NB4 (cell line): ENCODE data around the gene SRSF2.

Source experiments
- POLR2A ChIP-seq: IDR thresholded peaks from 2 replicates; pipeline ENCODE4 v1.6.1; 2011; ENCODE audit warnings: mild to moderate bottlenecking; ENCODE audit not compliant: insufficient read length; ENCODE audit errors: extremely low read depth
- TF ChIP-seq, protein P1 (sequence below): IDR thresholded peaks from one replicate; pipeline ENCODE4 v1.5.1; 2012; ENCODE audit warnings: low read depth, low read length
- TF ChIP-seq, protein P2 (sequence below): IDR thresholded peaks from 2 replicates; pipeline ENCODE4 v1.6.1; 2011; ENCODE audit warnings: low read depth, low read length

DNA sequence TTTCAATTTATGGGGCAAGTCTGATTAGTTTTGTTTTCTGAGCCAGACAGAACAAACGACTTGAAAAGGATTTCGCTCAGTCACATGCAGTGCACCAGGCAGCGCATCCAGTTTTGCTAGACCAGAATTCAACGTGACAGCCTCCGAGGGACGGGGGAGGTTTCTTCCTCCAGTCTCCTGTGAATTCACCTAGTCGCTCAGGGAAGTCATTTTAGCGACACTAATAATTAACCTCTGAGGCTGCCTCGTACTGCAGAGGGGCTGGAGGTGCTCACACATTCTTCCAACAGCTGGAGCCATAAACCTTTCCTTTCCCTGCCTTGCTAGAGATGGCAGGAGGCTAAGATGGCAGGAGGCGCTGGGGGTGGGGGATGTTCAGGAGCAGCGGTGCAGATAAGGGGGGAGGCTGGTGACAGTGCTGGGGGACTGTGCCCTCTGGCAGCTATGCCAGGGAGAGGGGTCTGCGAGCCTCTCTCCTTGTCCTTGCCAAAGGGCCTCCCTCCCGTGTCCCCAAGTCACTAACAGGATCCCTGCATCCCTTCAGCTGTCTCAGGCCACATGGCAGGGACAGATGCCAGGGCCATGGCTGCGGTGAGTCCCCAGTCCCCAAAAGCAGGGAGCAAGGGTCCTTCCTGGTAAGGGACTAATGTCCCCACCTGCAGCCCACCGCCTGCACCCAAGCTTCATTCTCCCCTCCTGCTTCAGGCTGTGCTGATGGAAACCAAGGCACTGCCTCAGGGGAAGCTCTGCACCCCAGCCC, 50.4 kb downstream of the SRSF2 start:
- TF ChIP-seq, protein P1, sequence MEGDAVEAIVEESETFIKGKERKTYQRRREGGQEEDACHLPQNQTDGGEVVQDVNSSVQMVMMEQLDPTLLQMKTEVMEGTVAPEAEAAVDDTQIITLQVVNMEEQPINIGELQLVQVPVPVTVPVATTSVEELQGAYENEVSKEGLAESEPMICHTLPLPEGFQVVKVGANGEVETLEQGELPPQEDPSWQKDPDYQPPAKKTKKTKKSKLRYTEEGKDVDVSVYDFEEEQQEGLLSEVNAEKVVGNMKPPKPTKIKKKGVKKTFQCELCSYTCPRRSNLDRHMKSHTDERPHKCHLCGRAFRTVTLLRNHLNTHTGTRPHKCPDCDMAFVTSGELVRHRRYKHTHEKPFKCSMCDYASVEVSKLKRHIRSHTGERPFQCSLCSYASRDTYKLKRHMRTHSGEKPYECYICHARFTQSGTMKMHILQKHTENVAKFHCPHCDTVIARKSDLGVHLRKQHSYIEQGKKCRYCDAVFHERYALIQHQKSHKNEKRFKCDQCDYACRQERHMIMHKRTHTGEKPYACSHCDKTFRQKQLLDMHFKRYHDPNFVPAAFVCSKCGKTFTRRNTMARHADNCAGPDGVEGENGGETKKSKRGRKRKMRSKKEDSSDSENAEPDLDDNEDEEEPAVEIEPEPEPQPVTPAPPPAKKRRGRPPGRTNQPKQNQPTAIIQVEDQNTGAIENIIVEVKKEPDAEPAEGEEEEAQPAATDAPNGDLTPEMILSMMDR, result no peak
- no peak for TF ChIP-seq POLR2A
- TF ChIP-seq, protein P2, sequence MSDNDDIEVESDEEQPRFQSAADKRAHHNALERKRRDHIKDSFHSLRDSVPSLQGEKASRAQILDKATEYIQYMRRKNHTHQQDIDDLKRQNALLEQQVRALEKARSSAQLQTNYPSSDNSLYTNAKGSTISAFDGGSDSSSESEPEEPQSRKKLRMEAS, result no peak
